KMS-11 (cell line): ENCODE results near the gene CTIF.

Experiments used
- H2AFZ ChIP-seq: fragments of 200-600 bp; sonication (generic); 2 replicates; pipeline ENCODE4 v1.6.1; 2016; ENCODE audit warnings: antibody characterized with exemption, mixed run types, low read depth
- H3K27ac ChIP-seq: fragments of 200-600 bp; sonication (generic); 2 replicates; pipeline ENCODE4 v1.6.1; 2016; ENCODE audit warnings: mild to moderate bottlenecking, mixed run types
- H3K27me3 ChIP-seq: fragments of 200-600 bp; sonication (generic); 2 replicates; pipeline ENCODE4 v1.6.1; 2017; ENCODE audit warnings: mild to moderate bottlenecking, low read depth, mixed run types, moderate library complexity; ENCODE audit not compliant: insufficient read depth
- H3K36me3 ChIP-seq: fragments of 200-600 bp; sonication (generic); 2 replicates; pipeline ENCODE4 v1.6.1; 2017; ENCODE audit warnings: mild to moderate bottlenecking, mixed run types; ENCODE audit not compliant: insufficient read depth
- H3K4me1 ChIP-seq: fragments of 200-600 bp; sonication (generic); 2 replicates; pipeline ENCODE4 v1.6.1; 2016; ENCODE audit warnings: mild to moderate bottlenecking, low read depth, mixed run types; ENCODE audit not compliant: poor library complexity, severe bottlenecking
- H3K4me2 ChIP-seq: fragments of 200-600 bp; sonication (generic); 2 replicates; pipeline ENCODE4 v1.7.0; 2016; ENCODE audit warnings: mild to moderate bottlenecking, mixed run types
- H3K4me3 ChIP-seq: fragments of 200-600 bp; sonication (generic); IDR thresholded peaks from 2 replicates; pipeline ENCODE4 v1.6.1; 2017; ENCODE audit warnings: low read depth, low read length, mixed read lengths; ENCODE audit not compliant: insufficient read depth
- H3K79me2 ChIP-seq: fragments of 200-600 bp; sonication (generic); 2 replicates; pipeline ENCODE4 v1.6.1; 2016; ENCODE audit warnings: low read depth, mixed run types; ENCODE audit not compliant: insufficient read depth
- H3K9ac ChIP-seq: fragments of 200-600 bp; sonication (generic); 2 replicates; pipeline ENCODE4 v1.6.1; 2016; ENCODE audit warnings: mild to moderate bottlenecking, mixed run types
- H4K20me1 ChIP-seq: fragments of 200-600 bp; sonication (generic); 2 replicates; pipeline ENCODE4 v1.6.1; 2016; ENCODE audit warnings: mild to moderate bottlenecking, mixed run types; ENCODE audit not compliant: insufficient read depth
- TF ChIP-seq, protein P1 (sequence below): fragments of 200-600 bp; sonication (generic); conservative IDR thresholded peaks from 2 replicates; pipeline ENCODE4 v1.6.1; 2017; ENCODE audit warnings: low read depth, mild to moderate bottlenecking, antibody characterized with exemption, low read length, moderate library complexity, mixed read lengths

CTIF gene

DNA sequence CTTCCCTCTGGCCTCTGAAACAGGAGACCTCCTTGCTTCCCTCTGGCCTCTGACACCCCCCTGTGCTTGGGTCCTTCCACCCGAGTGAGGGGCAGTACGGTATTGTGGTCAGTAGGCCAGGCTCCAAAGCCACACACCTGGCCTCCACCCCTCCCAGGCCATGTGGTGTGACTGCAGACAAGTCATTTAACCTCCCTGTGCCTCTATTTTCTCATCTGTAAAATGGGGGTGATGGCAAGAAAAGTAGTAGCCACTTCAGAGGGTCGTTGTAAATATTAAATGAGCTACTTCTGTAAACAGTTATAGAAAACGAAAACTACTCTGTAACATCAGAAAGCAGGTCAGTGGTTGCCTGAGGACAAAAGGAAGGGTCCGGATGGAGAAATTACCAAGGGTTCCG, 337.8 kb downstream of the CTIF start:
- Histone ChIP-seq H3K4me1 (peaks cover 5% of the 10 kb centered on the region), H3K4me2 (no peak overlapping the region), H2AFZ (no peak overlapping the region), H4K20me1 (no peaks in the 10 kb centered on the region), H3K9ac (no peak overlapping the region), H3K27ac (no peak overlapping the region), H3K79me2 (no peaks in the 10 kb centered on the region), H3K36me3 (no peaks in the 10 kb centered on the region), H3K4me3 (no peak overlapping the region), H3K27me3 (no peaks in the 10 kb centered on the region)
- TF ChIP-seq, protein P1, sequence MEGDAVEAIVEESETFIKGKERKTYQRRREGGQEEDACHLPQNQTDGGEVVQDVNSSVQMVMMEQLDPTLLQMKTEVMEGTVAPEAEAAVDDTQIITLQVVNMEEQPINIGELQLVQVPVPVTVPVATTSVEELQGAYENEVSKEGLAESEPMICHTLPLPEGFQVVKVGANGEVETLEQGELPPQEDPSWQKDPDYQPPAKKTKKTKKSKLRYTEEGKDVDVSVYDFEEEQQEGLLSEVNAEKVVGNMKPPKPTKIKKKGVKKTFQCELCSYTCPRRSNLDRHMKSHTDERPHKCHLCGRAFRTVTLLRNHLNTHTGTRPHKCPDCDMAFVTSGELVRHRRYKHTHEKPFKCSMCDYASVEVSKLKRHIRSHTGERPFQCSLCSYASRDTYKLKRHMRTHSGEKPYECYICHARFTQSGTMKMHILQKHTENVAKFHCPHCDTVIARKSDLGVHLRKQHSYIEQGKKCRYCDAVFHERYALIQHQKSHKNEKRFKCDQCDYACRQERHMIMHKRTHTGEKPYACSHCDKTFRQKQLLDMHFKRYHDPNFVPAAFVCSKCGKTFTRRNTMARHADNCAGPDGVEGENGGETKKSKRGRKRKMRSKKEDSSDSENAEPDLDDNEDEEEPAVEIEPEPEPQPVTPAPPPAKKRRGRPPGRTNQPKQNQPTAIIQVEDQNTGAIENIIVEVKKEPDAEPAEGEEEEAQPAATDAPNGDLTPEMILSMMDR: no peak

DNA sequence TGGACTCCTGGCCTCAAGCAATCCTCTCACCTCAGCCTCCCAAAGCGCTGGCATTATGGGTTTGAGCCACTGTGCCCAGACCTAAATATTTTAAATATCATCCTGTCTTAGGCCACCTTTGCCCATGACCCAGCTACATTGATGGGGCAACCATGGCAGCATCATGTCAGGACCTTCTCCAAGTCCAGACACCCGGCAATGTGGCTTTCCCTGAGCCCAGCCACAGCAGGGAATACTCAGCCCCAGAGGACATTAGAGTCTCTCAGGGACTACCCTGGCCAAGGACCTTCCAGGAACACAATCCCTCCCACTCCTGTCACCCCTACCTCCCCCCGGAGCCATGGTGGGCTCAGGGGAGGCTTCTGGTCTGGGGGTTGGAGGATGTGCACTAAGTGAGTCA, 339.1 kb downstream of the CTIF start:
- TF ChIP-seq, protein P1: no peak
- Histone ChIP-seq H3K27ac (no peak overlapping the region), H3K9ac (no peak overlapping the region), H3K4me2 (no peak overlapping the region), H3K79me2 (no peaks in the 10 kb centered on the region), H4K20me1 (no peaks in the 10 kb centered on the region), H3K4me1 (peaks cover 5% of the 10 kb centered on the region), H3K36me3 (no peaks in the 10 kb centered on the region), H3K4me3 (no peak overlapping the region), H3K27me3 (no peaks in the 10 kb centered on the region), H2AFZ (no peak overlapping the region)

DNA sequence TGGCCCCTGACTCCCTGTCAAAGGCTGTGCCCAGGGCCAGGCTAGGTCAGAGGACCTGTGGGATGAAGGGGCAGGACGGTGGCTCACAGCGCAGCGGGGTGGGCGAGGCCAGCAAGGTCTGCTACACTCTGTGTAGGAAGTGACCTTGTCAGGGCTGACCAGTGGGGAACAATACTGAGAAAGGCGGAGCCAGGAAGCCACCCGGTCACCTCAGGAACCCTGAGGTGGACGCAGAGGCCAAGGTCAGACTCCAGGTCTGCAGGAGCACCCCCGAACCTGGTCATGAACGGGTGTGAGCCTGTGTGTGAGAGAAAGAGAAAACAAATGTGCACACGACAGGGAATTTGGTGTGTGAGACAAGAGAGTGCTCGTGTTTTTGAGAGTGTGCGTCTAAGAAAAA, 339.6 kb downstream of the CTIF start:
- no peak overlapping the region for H3K27ac ChIP-seq
- TF ChIP-seq, protein P1: no peak

DNA sequence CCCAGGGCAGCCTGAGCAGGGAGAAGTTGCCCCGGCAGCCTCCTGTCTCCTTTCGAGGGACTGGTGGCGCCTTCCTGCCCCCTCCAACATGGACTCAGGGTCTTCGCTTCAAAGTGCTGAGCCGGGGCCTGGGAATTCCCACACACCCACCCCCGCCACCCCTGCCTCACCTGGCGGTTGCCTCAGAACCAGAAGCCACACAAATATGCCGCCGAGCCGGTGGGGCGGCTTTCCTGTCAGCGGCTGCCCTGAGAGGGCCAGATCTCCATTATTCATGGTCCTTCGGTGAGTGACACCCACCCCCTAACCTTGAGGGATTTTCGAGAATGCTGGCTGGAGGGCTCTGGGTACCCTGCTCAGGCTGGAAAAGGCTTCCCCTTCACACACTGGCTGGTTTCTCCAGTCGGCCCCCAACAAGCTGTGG, 340.2 kb downstream of the CTIF start:
- H2AFZ ChIP-seq: no peak overlapping the region
- H3K4me3 ChIP-seq: no peak overlapping the region
- no peaks in the 10 kb centered on the region for H3K27me3 ChIP-seq
- no peaks in the 10 kb centered on the region for H3K4me1 ChIP-seq
- H3K27ac ChIP-seq: no peak overlapping the region
- no peaks in the 10 kb centered on the region for H3K79me2 ChIP-seq
- H3K36me3 ChIP-seq: no peaks in the 10 kb centered on the region
- H4K20me1 ChIP-seq: no peaks in the 10 kb centered on the region
- no peak overlapping the region for H3K4me2 ChIP-seq
- H3K9ac ChIP-seq: no peak overlapping the region
- TF ChIP-seq, protein P1: no peak

More for the DNA sequence above, 339.6 kb downstream of the CTIF start:
- no peak overlapping the region for H3K4me3 ChIP-seq
- H3K4me2 ChIP-seq: no peak overlapping the region
- H3K4me1 ChIP-seq: no peaks in the 10 kb centered on the region
- H4K20me1 ChIP-seq: no peaks in the 10 kb centered on the region
- H2AFZ ChIP-seq: no peak overlapping the region
- H3K79me2 ChIP-seq: no peaks in the 10 kb centered on the region
- no peaks in the 10 kb centered on the region for H3K36me3 ChIP-seq
- no peaks in the 10 kb centered on the region for H3K27me3 ChIP-seq
- no peak overlapping the region for H3K9ac ChIP-seq

DNA sequence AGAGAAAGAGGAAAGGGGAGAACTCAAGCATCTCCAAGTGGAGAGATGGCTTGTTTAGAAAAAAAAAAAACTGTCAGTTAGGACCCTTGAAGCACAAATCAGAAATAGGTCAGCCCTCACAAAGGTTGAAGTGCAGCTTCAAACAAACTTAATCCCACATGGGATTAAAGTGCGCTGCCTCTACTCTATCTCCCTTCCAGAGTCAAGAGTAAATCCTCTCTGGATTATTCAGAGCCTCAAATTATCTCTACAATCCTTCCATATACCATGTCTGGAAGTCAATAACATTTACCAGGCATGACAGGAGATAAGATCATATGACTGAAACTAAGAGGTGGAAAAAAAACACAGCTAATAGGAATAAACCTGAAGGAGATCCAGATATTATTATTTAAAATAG, 342.1 kb downstream of the CTIF start:
- H2AFZ ChIP-seq: no peak overlapping the region
- no peak overlapping the region for H3K9ac ChIP-seq
- H3K79me2 ChIP-seq: no peaks in the 10 kb centered on the region
- no peaks in the 10 kb centered on the region for H4K20me1 ChIP-seq
- no peaks in the 10 kb centered on the region for H3K36me3 ChIP-seq
- H3K4me3 ChIP-seq: no peak overlapping the region
- H3K27ac ChIP-seq: no peak overlapping the region
- H3K27me3 ChIP-seq: no peaks in the 10 kb centered on the region
- H3K4me2 ChIP-seq: no peak overlapping the region
- H3K4me1 ChIP-seq: no peaks in the 10 kb centered on the region
- TF ChIP-seq, protein P1: no peak
